ENCODE measurements around the gene CACNB4.
A peak's percentile ranks its signal among the peaks of the same experiment; 100 is the strongest.

Gene CACNB4

DNA sequence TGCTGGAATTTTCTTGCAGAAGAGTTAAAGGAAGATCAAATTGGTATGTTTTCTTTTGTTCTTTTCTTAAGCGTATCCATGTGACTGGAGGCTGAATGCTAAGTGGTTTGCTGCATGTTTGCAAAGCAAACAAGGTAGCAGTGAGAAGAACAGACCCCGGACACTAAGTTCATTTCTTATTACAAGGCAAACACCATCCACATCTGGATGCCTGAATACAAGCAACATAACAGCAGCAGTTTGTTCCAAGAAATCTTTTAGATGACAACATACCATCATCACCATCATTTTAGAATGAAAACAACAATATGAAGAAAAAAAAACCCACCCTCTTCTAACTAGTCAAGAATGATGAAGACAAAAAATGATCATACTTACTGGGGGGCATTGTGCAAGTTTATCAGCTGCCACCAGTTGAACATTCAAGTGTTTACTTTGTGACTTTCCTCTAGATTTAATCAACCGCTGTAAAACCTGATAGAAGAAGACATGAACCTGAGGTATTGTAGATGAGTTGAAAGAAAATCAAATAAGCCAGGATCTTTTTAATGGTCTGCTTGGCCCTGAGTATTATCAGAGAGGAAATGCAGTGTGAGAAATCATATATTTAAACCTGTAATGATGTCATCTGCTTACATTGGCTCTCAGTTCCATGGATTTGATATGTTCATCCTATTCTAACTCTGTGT lies 245.6 kb downstream of the CACNB4 start:
- DNase-seq (ENCODE audit: low read depth in 2 of 2), result no peak

DNA sequence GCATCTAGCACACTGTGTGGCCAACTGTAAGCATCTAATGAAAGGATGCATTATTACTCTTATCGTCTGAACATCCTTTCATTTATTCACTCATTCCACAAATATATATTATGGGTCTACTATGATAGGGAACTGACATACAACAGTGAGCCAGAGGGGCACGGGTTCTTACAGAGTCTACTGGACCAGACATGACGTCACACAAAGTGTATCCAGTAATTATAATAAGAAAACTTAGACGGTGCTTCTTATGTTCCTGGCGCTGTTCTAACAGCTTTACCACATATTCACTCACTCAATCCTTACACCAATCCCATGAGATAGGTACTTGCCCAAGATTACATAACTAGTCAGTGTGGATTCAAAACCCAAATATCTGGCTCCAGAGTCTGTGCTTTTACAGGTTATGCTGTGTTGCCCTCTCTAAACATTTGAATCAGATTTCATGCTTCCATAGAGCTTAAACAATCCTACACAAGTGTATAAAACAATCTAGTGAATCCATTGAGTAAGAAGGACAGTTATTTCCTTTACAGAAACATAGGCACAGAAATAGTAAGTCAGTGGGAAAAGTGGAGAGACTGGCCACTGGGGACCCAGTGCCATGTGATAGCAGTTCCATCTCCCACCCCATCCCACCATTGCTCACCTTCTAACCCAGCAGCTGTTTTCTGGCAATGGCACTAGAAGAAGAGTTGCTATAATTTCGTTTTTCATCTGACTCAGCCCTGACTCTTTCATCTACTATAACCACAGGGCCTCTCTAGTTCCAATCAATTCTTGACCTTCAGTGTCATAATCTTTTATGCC lies 246.4 kb downstream of the CACNB4 start:
- DNase-seq (ENCODE audit: low read depth in 2 of 2), result no peak

DNA sequence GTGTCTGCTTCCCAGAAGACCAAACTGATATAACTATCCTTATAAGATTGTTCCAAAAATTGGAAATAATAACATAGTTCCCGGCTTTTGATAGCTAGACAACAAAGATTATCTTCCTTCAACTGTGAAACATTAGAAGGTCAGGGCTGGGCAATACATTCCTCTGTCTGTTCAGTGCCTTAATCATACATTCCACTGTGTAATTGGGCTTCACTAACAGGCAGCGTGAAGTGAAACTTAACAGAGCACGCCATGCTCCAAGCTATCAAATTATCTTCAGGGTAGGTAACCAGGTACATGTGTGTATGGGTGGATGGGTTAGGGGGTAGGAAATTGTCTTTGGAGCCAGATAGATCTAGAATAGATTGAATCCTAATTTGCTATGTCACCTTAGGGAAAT lies 247.1 kb downstream of the CACNB4 start:
- DNase-seq (ENCODE audit: low read depth in 2 of 2), result no peak

DNA sequence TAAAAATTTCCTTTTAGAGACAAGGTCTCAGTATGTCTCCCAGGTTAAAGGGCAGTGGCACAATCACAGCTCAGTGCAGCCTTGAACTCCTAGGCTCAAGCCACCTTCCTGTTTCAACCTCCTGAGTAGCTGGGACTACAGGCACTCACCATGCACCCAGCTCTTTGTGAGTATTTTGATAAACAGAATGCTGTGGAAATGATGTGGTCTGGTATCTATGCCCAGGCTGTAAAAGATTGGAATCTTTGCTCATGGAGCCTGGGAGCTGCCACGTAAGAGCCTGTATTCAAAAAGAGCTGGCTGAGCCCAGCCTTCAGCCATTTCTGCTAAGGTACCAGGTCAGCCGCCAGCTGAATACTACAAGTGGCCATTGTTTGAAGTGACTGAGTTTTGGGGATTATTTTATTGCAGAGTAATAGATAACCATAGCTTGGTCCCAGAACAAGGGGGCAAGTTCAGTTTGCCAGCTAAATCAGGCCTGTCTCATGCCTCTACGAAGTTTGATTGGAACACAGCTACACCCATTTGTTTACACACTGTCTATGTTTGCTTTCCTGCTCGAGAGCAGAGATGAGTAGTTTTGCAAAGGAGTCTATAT lies 249.3 kb downstream of the CACNB4 start:
- DNase-seq (ENCODE audit: low read depth in 2 of 2), result no peak

DNA sequence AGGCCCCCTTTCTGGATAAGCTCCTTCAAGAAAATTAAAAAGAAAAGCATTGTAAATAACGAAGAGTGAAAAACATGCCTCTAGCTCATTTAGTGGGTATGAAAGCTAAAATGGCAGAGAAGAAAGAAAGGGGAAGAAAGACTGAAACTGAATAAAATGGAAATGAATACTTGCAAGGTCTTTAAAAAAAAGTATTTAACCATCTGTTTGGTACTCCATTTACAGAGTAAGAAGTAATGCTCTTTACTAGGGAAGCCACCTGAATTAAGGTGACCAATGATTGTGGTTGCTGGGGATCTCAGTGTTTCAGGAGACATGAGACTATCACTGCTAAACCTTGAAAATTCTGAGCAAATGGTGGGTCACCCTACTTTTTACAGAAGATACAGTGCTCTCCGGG lies 253.0 kb downstream of the CACNB4 start:
- DNase-seq (ENCODE audit: low read depth in 2 of 2), result no peak

DNA sequence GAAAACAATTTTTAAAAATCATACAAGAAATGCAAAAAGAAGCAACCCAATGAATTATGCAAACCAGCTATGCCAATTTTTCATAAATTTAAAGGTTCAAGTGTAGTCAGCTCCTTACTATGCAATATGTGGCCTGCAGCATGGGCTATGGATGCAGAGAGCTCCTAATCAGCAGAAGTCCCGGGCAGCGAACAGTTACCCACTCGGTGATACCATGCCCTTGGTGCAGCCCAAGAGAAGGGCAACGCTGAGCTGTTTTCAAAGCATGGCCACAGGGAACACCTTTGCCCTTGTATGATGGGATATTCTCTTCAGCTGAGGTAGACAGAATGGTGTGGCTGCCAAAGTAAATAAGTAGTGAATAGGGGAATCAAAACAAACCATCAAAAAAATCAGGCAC lies 253.4 kb downstream of the CACNB4 start:
- DNase-seq (ENCODE audit: low read depth in 2 of 2), result no peak

DNA sequence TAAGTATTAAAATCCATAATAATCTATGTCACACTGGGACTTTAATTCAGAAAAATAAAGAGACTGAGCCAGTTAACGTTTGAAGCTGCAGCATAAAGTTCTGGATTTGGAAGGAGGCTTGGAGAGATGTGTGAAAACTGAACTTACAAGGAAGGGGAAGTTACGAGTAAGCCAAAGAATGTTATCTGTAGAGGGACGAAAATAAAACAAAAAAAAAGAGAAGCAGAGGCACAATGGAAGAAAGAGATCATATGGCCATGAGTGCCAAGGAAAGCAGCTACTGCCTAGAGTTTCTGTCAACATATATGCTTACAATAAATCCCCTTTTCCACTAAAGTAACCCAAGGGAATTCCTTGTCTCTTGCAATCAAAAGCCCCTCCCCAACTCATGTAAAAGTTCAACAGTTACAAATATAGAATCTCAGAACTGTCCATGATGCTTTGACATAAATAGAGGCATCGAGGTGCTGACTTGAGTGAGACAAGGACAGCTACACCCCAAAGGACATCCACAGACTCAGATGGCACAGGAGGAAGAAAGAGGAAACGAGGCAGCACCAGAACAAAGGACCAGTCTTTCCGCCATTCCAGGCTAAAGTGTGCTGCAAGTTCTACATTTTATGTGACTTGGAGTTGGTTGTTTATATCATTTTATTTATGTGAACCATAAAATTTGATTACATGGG lies 254.5 kb downstream of the CACNB4 start:
- no peak for DNase-seq (ENCODE audit: low read depth in 2 of 2)

DNA sequence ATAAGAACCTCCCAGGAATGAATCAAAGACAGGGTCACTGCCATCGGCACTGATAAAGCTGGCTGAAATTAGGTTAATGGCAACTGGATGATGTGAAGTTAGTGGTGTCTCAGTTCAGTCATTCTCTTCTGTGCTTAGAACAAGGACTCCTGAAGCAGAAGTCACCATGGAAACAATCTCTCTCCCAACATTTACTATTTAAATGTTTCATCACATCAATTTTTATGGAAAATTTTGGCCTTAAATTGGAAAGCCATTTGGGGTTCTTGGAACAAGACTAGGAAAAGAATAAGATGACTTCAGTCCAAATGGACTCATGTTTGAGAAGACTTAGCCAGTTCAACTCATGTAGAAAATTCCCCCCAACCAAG lies 255.2 kb downstream of the CACNB4 start:
- no peak for DNase-seq (ENCODE audit: low read depth in 2 of 2)

DNA sequence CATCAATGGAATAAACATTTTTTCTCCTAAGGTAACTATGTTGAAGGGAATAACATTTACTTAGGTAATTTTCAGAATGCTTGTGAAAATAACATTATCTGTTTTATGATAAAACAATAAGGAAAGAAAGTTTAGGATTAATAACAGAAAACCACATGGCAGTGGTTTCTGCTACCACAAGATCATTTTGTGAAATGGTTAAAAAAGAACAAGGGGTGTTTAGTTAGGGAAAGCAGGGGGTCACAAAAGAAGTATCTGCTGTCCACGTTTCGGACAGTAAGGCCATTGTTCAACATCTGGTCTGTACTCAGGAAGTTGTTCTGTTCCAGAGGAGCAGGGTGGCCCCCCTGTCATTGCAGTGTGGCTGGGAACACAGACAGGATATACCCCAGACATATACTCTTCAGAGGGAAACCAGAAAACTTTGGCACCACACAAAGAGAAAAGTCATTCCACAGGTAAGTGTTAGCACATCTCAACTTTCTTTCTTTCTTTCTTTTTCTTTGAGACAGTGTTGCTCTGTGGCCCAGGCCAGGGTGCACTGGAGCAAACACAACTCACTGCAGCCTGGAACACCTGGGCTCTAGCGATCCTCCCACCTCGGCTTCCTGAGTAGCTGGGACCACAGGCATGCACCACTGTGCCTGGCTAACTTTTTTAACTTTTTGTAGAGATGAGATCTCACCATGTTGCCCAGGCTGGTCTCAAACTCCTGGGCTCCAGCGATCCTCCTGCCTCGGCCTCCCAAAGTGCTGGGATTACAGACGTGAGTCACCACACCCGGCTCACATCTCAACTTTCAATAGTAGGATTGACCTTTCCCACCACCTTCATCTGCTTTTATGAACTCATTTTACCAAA lies 255.8 kb downstream of the CACNB4 start:
- DNase-seq (ENCODE audit: low read depth in 2 of 2), result no peak

DNA sequence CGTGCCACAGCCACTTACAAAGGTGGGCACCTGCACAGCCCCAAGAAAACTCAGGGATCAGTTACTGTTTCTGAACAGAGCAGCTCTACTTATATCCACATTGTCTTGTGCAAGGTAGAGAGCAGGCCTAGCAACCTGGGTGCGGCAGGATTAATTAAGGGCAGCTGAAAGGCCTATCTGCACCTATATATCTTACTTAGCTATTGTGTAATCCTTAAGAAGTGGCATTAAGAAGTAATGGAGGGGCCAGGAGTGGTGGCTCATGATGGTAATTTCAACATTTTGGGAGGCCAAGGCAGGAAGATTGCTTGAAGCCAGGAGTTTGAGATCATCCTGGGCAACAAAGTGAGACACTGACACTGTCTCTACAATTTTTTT lies 257.8 kb downstream of the CACNB4 start:
- DNase-seq (ENCODE audit: low read depth in 2 of 2), result no peak

DNA sequence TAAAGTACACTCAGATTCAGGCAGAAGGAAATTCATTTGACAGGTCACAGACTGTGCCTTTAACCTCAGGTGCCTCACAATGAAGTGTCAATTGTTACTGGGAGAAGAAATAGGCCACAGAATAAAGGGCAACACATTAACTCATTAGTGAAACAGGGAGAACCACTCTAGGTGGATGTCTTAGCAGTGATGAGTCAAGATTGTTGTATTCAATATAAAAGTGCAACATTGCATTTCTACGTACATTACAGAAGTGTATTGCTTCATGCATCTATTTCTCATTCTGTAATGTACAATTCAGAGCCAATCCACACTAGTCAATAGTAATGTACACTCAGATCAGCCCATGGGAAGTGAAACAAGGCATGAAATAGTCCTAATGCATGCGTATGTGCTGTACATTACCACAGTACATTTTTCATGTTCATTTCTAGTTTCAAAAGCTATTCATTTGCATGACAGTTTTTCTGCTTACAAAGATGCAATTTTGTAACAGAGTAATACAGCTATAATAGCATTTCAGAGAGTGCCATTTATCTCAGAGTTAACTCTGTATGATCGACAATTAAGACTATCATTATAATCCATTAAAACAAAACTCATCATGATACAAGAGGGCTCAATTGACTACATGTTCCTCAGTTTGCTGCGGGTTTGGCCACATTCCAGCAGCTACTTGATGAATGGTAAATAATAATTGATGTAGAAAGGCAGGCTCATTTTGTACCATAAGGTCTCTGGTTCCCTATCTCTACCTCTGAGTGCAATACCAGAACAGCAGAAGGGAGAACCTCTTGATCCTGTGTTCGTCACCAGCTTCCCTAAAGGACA lies 258.4 kb downstream of the CACNB4 start:
- DNase-seq (ENCODE audit: low read depth in 2 of 2), result no peak

DNA sequence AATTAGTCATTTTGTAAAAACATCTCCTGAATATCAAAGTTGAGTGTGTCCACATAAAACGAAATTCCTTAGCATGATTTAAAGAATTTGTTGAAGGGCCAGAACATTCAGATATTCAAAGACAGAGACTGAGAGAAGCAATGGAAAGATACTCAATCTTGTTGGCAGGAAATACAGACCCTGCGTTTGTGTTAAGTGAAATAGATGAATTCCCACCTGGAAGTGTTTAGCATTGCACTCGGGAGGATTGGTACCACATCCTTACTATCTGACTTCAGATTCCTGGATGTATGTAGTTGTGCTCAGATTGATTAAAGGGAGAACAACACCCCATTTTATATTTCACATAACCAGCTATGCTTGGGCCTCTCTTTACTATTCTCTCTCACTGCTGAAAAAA lies 260.9 kb downstream of the CACNB4 start:
- DNase-seq (ENCODE audit: low read depth in 2 of 2), result no peak

DNA sequence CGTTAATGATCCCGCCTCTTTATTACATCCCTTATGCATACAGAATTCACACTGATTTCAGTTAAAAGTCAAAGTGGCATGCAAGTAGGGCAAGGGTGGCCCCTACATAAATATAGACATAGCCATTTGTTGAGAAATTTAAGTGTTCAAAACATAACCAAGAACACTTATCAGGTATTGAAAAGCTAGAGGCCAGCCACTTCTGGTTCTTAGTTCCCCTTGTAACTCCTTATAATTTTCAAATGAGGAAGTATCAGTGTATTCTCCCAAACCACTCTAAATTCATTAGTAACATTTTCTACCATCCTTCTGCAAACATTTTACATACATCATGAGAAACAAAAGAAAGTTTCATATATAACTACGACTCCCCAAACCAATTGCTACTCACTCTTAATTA lies 264.9 kb downstream of the CACNB4 start:
- DNase-seq (ENCODE audit: low read depth in 2 of 2), result no peak

DNA sequence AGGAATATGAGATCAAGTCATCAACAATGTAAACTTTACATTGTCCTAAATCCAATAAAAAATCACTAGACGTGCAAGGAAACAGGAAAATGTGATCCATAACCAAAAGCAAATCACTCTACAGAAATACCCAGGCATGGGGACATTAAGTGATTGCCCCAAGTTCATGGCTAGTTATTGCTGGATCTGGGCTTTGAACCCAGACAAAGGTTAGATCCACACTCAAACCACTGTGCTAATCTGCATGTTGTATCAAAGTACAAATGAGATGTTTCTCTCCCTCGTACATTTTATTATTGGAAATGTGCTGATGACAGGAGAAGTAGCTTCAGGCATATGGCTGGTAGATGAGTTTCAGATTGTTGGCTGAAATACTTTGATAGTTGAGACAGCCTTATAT lies 267.9 kb downstream of the CACNB4 start:
- DNase-seq (ENCODE audit: low read depth in 2 of 2), result no peak

DNA sequence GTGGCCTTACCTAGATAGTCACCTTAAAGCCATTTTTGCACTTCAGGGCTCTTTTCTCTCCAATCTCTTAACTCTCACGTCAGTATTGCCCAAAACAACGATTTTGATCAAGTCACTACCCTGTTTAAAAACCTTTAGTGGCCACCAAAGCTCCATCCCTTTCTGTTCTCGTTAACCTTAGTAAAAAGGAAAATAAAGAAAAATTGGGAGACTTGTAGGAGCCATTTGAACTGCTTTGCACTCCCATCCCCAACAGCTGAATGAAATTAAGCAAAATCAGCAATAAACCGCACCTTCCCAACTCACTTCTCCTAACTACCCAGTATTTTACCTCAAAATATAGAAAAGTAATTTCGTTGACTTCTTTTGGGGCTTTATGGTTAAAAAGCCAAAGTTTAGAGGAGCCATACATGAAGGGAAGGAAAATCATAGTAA lies 269.9 kb downstream of the CACNB4 start:
- DNase-seq (ENCODE audit: low read depth in 2 of 2), result no peak

DNA sequence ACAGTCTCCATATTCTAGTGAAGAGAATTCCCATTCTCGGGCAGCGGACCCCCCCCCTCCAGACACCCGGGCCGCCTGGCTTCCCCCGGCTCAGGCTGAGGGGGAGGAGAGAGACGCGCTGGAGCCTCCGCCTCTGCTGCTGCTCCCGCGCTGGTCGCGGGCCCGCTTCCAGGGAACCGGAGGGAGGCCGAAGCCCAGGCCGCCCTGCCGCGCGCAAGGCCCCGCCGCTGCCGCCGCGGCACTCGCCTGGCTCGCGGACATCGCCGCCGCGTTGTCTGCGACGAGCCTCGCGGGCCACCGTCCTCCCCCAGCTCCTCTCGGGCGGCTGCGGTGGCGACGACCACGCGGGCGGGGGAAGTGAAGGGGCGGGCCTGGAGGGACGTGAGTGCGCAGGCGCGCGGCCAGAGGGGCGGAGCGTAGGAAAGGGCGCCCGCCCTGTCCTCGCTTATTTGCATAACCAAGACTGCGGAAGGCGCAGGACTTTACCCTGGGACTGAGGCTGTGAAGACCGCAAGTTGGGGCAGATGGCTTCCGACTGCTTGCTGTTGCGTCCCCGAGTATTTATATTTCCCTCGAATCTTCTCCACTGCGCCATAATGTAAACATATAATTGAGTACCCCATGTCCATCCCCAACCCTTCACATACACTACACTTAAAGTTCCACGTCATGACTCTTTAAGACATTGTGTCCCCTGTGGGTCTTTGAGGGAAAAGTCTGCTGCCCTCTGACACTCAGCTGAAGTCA lies 270.5 kb downstream of the CACNB4 start, which contains the start of gene ARL5A:
Gene ARL5A (minus strand): TSS at position 279 of the 747 bp plus-strand sequence. CDS start 245 bp downstream, at position 34.
- DNase-seq (ENCODE audit: low read depth in 2 of 2), result peak; percentile 87 to 90

DNA sequence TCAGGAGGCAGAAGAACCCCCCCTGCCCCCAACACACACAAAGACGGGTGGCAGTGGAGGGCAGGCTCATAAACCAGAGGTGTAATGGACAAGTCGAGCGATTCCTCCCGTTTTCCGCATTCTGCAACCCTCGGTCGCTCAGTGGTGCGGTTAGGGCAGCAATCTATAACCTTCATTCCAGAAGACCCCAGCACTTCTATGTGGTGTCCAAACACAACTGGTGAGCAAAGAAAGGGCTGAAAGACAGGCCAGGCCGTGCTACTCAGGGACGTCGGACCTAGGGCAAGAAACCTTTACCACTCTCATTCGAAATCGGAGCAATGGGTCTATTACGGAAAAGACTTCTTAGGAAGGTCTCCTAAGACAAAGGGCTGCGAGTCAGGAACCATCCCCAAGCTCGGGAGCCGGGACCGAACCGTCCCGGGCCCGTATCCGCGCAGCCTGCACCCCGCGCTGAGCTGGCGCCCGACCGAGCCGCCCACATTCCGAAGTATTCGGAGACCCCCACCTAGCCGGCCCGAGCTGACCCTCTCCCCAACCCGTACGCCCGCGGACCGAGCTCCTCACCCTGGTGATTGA lies 271.2 kb downstream of the CACNB4 start:
- DNase-seq (ENCODE audit: low read depth in 2 of 2), result peak; percentile 9 to 11

DNA sequence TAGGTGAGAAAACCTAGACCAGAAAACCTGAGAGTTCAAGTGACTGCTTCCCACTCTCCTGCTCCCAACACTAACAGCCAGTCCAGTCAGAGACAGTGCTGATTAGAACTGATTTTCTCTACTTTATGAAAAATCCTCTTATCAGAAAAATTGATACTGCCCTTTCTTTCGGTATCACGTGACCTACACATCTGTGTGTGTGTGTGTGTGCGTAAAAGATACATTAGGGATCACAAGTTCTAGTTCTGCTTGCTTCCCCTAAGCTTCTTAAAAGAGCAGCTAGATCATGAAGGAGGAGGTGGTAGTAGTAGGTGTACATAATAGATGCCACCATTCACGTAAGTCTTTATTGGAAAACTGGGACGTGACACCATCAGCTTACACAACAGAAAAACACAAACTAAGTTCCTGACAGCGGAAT lies 272.1 kb downstream of the CACNB4 start:
- DNase-seq (ENCODE audit: low read depth in 2 of 2), result no peak

DNA sequence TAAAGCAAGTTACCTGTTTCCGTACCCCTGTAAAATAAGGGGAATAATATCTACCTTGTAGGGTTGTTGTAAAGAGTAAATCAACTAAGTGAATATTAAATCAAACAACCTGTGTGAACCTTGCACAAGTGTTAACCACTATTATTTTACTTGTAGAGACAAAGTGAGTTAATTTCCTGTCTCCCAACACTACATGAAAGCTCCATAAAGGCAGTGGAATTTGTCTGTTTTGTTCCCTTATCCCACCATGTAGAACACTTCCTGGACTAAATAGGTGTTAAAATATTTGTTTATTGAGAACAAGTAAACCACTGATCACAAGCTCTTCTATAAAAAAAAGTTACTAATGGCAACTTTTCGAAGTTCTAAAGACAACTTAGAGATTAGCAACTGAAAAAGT lies 274.0 kb downstream of the CACNB4 start:
- no peak for DNase-seq (ENCODE audit: low read depth in 2 of 2)
